Measurements from ENCODE around the gene TTLL11.

TTLL11 gene, protein sequence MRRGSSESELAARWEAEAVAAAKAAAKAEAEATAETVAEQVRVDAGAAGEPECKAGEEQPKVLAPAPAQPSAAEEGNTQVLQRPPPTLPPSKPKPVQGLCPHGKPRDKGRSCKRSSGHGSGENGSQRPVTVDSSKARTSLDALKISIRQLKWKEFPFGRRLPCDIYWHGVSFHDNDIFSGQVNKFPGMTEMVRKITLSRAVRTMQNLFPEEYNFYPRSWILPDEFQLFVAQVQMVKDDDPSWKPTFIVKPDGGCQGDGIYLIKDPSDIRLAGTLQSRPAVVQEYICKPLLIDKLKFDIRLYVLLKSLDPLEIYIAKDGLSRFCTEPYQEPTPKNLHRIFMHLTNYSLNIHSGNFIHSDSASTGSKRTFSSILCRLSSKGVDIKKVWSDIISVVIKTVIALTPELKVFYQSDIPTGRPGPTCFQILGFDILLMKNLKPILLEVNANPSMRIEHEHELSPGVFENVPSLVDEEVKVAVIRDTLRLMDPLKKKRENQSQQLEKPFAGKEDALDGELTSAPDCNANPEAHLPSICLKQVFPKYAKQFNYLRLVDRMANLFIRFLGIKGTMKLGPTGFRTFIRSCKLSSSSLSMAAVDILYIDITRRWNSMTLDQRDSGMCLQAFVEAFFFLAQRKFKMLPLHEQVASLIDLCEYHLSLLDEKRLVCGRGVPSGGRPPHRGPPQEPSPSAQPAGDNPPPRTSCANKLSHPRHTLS

DNA sequence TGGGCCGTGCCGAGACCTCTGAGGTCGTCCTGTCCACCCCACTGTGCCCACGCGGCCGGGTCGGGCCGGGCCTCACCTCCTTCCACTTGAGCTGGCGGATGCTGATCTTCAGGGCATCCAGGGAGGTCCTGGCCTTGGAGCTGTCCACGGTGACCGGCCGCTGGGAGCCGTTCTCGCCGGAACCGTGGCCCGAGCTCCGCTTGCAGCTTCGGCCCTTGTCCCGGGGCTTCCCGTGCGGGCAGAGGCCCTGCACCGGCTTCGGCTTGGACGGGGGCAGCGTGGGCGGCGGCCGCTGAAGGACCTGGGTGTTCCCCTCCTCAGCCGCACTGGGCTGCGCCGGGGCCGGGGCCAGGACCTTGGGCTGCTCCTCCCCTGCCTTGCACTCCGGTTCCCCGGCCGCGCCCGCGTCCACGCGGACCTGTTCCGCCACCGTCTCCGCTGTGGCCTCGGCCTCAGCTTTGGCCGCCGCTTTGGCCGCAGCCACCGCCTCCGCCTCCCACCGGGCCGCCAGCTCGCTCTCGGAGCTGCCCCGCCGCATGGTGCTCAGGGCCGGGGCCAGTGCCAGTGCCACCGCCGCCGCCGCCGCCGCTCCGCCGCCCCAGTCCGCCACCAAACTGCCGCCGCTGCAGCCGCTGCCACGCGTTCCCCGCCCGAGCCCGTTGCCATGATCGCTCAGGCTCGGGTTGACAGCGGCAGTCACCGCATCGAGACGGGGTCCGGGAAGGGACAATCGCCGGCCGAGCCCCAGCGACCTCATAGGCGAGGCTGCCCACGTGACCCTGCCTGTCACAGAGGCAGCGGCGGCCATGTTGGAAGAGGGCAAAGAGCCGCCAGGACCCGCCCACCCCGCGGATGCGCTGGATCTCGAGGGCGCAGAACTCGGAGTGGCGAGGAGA is at the start of gene TTLL11:
Gene TTLL11 (minus strand): TSS at position 698 of the 896 bp plus-strand sequence. CDS start 160 bp downstream, at position 538.
- Histone ChIP-seq H3K9ac (ENCODE audit: low read depth, low read length) (peak within 1 kb of the TSS; percentile 41), H3K36me3 (ENCODE audit: insufficient read depth, low read length) (no peaks in the 10 kb centered on the region), H3K4me1 (ENCODE audit: insufficient read depth, low read length) (0 out of 2 replicates have a peak, but pooled peaks cover 3% of the 10 kb centered on the region)

DNA sequence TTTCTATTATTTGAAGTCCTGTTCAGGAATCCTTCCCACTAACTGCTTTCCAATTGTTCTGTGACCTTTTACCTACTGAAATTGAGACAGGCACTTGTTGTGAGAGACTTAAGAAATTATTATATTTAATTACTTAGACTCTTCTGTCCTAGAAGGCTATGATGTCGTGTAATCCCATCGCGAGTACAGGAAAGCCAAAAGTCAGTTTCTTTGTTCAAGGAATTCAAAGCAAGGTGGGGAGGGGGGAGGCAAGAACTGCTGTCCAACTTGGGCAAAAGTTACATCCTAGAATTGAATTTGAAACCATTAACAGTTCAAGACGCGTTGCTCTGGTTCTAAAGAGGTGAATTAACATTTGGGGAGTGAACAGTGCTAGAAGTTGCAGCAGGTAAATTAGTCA is 48.6 kb upstream of the TTLL11 start:
- Histone ChIP-seq H3K36me3 (ENCODE audit: insufficient read depth, low read length) (peaks cover 3% of the 10 kb centered on the region; the same call in 1 of the 2 replicates), H3K4me1 (ENCODE audit: insufficient read depth, low read length) (peaks cover 13% of the 10 kb centered on the region), H3K9me3 (ENCODE audit: control insufficient read depth, insufficient read depth, low read length) (no peaks in the 10 kb centered on the region), H3K9ac (ENCODE audit: low read depth, low read length) (no peak overlapping the region)

More for the DNA sequence above, at the start of gene TTLL11:
- H3K9me3 ChIP-seq (ENCODE audit: control insufficient read depth, insufficient read depth, low read length) = no peaks in the 10 kb centered on the region

DNA sequence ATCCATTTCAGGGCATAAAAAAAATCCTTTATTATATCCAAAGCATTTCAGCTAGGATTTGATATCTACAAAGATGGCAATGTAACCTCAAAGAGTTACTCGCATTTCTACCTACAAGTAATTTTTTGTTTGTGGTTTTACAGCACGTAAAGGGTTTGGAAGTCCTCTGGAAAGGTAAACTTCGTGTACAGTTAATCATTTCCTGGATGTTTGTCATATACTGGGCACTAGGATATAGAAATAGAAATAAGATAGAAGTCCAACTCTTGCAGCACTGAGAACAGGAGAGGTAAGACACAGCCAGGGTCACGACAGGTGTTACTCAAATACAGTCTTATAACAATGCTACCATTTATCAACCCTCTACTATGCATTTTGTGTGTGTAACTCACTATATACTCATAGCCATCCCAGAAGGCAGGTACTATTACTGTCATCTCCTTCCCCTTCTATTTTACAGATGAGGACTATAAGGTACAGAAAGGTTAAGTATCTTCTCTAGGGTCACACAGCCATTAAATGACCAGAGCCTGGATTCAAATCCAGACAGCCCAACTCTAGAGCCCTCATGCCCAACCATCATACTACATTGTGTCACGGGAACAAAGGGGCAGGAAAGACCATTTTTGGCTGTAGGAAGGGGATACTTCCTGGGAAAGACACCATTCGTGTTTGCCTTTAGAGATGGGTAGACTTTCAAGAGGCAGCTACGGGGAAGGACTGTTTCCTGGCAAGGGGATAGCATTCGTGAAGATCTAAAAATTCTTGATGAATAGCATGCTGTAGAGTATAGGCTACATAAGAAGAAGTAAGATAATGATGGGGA is 47.5 kb upstream of the TTLL11 start:
- Histone ChIP-seq H3K9me3 (ENCODE audit: control insufficient read depth, insufficient read depth, low read length) (no peaks in the 10 kb centered on the region), H3K36me3 (ENCODE audit: insufficient read depth, low read length) (peaks cover 3% of the 10 kb centered on the region; the same call in 1 of the 2 replicates), H3K4me1 (ENCODE audit: insufficient read depth, low read length) (peaks cover 13% of the 10 kb centered on the region), H3K9ac (ENCODE audit: low read depth, low read length) (no peak overlapping the region)

DNA sequence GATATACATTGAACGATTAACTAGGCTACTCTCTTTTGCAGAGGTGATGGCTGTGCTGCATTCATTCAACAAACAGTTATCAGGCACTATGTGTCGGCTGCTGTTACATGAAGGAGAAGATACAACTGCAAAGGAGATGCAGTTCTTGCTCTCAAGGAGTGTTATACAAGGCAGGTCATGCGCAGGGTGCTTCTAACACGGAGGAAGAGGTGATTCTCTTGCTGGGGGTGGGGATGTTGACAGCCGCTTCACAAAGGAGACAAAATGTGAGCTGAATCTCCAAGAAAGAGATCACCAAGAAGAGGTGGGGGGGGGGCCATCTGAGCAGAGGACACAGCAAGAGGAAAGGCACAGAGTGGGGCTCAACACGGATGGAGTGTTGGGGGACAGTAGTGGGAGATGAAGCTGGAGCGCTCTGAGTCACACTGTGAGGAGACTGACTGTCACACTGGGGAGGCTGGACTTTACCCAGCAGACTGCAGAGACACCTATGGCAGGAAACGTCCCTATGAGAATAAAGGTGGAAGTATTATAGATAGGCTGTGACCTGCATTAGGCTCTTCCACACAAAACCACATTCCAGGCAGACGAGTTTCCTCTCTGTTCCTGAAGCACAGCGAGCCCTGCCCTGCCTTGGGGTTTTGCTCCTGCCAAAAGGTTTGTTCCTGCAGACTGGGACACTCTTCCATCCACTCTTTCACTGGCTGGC is 45.6 kb upstream of the TTLL11 start:
- Histone ChIP-seq H3K9ac (ENCODE audit: low read depth, low read length) (no peak overlapping the region), H3K9me3 (ENCODE audit: control insufficient read depth, insufficient read depth, low read length) (no peaks in the 10 kb centered on the region), H3K4me1 (ENCODE audit: insufficient read depth, low read length) (peaks cover 29% of the 10 kb centered on the region), H3K36me3 (ENCODE audit: insufficient read depth, low read length) (no peaks in the 10 kb centered on the region; the same call in 1 of the 2 replicates)

DNA sequence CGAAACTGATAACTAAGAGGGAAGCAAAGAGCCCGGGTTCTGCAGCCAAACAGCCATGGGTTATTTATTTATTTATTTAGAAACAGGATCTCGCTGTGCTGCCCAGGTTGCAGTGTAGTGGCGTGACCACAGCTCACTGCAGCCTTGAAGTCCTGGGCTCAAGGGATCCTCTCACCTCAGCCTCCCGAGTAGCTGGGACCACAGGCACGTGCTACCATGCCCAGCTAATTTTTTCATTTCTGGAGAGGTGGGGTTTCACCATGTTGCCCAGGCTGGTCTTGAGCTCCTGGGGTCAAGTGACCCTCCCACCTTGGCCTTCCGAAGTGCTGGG is 42.4 kb upstream of the TTLL11 start:
- Histone ChIP-seq H3K36me3 (ENCODE audit: insufficient read depth, low read length) (no peaks in the 10 kb centered on the region), H3K4me1 (ENCODE audit: insufficient read depth, low read length) (peaks cover 55% of the 10 kb centered on the region), H3K9me3 (ENCODE audit: control insufficient read depth, insufficient read depth, low read length) (no peaks in the 10 kb centered on the region), H3K9ac (ENCODE audit: low read depth, low read length) (no peak overlapping the region)

DNA sequence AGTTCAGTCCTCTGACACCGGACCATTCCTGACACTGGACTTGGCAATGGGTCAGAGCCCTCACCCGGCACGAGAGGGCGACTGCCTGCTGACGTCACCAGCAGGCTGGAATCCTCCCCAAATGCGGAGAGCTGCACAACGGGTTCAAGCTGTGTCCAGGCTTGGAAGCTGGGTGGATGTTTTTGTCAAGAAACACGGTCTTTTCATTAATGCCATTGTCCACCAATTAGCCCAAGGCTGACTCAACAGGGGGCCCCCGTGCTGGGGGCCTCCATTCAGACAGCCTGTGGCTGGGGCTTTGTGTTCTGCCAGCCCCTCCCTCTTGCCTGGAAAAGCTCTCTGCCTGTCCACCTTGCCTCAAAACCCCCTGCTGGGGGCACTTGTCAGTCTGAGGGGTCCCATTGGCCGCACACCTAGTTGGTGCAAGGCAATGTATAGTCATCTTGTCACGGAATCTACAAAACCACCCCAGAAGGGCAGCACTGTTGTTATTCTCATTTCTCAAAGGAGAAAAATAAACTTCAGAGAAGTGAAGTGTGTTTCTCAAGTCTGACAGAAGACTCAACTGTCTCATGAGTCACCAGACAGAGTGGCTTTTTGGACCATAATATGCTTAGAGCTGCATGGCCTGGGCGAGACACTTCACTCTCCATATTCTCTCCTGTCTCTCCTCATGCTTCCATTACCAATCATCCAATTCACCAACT is 41.9 kb upstream of the TTLL11 start:
- no peak overlapping the region for H3K9ac ChIP-seq (ENCODE audit: low read depth, low read length)
- peaks cover 55% of the 10 kb centered on the region for H3K4me1 ChIP-seq (ENCODE audit: insufficient read depth, low read length)
- no peaks in the 10 kb centered on the region for H3K9me3 ChIP-seq (ENCODE audit: control insufficient read depth, insufficient read depth, low read length)
- no peaks in the 10 kb centered on the region for H3K36me3 ChIP-seq (ENCODE audit: insufficient read depth, low read length)

DNA sequence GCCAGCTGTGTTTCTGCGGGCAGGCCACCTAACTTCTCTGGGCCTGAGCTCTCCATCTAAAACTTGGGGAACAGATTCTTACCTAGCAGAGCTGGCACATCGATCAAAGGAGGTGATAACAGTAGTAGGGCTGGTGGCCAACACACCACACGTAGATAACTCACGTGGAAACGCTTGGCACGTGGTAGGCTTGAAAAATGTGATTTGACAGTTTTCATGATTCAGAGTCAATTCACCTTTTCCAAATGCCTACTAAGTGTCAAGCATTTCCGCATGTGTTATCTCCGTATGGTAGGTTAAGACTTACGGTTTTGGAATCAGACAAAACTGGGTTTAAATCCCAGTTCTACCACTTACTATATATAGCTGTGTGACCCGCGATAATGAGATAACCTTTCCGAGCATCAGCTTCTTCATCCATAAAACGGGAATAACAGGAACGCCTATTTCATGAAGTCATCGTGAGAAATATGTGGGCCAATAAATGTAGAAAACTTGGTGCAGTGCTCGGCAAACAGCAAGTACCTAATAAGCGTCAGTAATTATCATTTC is 41.0 kb upstream of the TTLL11 start:
- H3K9me3 ChIP-seq (ENCODE audit: control insufficient read depth, insufficient read depth, low read length) = no peaks in the 10 kb centered on the region
- peaks cover 53% of the 10 kb centered on the region for H3K4me1 ChIP-seq (ENCODE audit: insufficient read depth, low read length)
- no peaks in the 10 kb centered on the region for H3K36me3 ChIP-seq (ENCODE audit: insufficient read depth, low read length)
- no peak overlapping the region for H3K9ac ChIP-seq (ENCODE audit: low read depth, low read length)

DNA sequence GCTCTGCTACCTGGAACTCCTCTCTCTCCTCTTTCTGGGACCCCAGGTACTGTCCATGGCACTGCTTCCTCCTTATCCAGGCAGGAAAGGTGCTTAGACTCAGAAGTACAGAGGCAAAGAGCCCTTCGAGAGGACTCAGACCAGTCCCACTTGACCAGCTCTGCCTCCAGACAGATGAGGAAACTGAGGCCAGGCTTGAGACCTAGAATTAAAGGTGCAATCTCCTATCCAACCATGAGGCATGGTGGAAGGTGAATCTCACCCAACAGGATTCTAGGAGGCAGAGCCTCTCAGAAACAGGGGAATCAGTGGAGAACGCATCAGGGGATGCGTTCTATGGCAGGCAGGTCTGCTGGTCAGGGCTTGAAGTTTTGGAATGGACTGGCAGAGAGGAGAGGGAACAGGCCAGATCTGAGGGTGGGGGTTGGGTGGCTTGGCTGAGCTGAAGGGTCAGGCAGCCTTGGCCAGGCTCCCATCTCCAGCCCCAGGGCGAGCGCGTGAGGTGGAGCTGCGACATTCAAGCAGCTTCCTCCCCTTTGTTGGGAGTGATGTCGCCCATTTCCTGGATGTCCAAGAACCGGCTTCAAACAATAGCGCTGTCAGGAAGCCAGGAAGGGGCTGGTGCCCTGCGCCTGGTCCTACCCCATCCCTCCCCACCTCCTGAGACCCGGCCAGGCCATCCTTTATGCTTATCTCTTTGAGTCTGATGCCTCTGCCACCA is 40.3 kb upstream of the TTLL11 start:
- H3K9ac ChIP-seq (ENCODE audit: low read depth, low read length) = no peak overlapping the region
- no peaks in the 10 kb centered on the region for H3K9me3 ChIP-seq (ENCODE audit: control insufficient read depth, insufficient read depth, low read length)
- no peaks in the 10 kb centered on the region for H3K36me3 ChIP-seq (ENCODE audit: insufficient read depth, low read length)
- peaks cover 46% of the 10 kb centered on the region for H3K4me1 ChIP-seq (ENCODE audit: insufficient read depth, low read length)

DNA sequence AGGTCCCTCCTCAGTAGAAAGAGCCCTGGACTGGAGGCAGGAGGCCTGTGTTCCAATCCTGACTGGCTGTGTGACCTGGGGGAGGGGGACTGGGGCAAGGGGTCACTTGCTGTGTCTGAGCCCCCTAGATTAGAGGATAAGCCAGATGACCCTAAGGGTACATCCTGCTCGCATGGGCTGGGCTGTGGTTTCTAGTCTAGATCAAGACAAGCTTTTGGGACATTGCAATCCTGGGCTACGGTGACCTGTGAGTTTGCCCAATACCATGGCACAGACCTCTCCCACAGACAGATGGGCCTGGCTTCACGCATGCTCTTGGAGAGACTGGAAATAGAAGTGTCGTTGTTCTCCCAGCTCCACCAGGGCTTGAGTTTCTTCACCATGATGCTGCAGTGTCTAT is 39.4 kb upstream of the TTLL11 start:
- peaks cover 42% of the 10 kb centered on the region for H3K4me1 ChIP-seq (ENCODE audit: insufficient read depth, low read length)
- H3K9me3 ChIP-seq (ENCODE audit: control insufficient read depth, insufficient read depth, low read length) = no peaks in the 10 kb centered on the region
- no peak overlapping the region for H3K9ac ChIP-seq (ENCODE audit: low read depth, low read length)
- no peaks in the 10 kb centered on the region for H3K36me3 ChIP-seq (ENCODE audit: insufficient read depth, low read length)

DNA sequence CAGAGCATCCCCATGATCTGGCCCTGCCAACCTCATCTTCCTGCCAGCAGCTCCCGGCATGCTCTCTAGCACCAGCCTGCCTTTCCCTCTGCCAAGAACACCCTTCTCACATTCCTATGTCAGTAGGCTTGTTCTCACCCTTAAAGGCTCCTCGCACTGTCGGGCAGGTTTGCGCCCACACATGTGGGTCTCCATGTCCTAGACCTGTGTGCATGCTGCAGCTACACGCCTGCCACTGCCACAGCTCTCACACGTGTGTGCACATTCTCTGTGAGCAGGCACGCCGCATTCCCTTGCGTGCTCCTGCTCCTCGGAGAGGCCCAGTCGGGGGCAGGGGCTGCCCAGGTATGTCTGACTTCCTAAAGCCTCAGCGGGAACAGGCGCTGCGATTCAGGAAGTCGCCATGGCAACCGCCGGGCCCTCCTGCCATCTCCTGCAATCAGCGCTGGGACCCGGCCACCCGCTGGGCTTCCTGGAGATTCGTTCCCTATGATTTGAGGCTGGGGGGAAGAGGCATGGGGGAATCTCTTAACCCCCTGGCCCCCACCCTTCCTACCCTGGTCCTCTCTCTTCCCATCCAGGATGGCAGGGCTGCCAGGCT is 38.4 kb upstream of the TTLL11 start:
- H3K36me3 ChIP-seq (ENCODE audit: insufficient read depth, low read length) = no peaks in the 10 kb centered on the region
- H3K9me3 ChIP-seq (ENCODE audit: control insufficient read depth, insufficient read depth, low read length) = no peaks in the 10 kb centered on the region
- no peak overlapping the region for H3K9ac ChIP-seq (ENCODE audit: low read depth, low read length)
- H3K4me1 ChIP-seq (ENCODE audit: insufficient read depth, low read length) = peaks cover 42% of the 10 kb centered on the region

DNA sequence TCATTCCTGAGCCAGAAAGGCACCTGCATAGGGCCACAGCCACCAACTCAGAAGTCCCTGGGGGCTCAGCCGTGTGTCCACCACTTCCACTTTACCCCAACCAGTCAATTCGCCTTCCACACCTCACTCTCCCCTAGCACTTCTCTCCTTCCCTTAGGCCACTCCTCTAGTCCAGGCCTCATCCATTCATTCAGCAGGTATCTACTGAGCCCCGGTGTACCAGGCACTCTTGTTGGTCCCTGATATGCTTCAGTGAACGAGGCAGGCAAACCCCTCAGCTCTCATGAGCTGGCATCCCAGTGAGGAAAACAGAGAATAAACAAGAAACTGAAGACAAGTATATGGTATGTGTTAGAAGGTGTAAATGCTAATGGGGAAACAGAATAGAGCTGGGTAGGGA is 37.7 kb upstream of the TTLL11 start:
- no peak overlapping the region for H3K9ac ChIP-seq (ENCODE audit: low read depth, low read length)
- H3K4me1 ChIP-seq (ENCODE audit: insufficient read depth, low read length) = peaks cover 44% of the 10 kb centered on the region
- H3K36me3 ChIP-seq (ENCODE audit: insufficient read depth, low read length) = no peaks in the 10 kb centered on the region
- H3K9me3 ChIP-seq (ENCODE audit: control insufficient read depth, insufficient read depth, low read length) = no peaks in the 10 kb centered on the region

DNA sequence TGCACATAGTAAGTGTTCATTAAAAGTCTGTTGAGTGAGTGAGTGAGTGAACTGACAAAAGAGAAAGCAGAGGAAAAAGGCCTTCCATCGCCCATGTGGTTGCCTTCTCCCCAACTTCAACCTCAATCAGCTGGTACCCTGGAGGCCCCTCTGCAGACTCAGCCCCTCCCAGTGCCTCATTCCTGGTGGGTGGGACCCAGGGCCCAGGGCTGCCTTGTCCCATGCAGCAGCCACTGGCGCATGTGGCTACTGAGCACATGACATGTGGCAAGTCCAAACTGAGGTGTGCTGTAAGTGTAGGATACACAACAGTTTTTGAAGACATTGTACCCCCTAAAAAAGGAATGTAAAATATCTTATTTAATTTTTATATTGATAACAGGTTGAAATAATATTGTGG is 36.9 kb upstream of the TTLL11 start:
- Histone ChIP-seq H3K4me1 (ENCODE audit: insufficient read depth, low read length) (peaks cover 45% of the 10 kb centered on the region), H3K9me3 (ENCODE audit: control insufficient read depth, insufficient read depth, low read length) (no peaks in the 10 kb centered on the region)

More for the DNA sequence above, 36.9 kb upstream of the TTLL11 start:
- H3K36me3 ChIP-seq (ENCODE audit: insufficient read depth, low read length) = no peaks in the 10 kb centered on the region
- H3K9ac ChIP-seq (ENCODE audit: low read depth, low read length) = no peak overlapping the region
